Measurements from ENCODE around the gene MLKL.
"Not testable (repeated sequence)": the region's sequence is repeated elsewhere in the genome, so short reads cannot be mapped to it uniquely, and the experiment has no call there.

Gene MLKL

DNA sequence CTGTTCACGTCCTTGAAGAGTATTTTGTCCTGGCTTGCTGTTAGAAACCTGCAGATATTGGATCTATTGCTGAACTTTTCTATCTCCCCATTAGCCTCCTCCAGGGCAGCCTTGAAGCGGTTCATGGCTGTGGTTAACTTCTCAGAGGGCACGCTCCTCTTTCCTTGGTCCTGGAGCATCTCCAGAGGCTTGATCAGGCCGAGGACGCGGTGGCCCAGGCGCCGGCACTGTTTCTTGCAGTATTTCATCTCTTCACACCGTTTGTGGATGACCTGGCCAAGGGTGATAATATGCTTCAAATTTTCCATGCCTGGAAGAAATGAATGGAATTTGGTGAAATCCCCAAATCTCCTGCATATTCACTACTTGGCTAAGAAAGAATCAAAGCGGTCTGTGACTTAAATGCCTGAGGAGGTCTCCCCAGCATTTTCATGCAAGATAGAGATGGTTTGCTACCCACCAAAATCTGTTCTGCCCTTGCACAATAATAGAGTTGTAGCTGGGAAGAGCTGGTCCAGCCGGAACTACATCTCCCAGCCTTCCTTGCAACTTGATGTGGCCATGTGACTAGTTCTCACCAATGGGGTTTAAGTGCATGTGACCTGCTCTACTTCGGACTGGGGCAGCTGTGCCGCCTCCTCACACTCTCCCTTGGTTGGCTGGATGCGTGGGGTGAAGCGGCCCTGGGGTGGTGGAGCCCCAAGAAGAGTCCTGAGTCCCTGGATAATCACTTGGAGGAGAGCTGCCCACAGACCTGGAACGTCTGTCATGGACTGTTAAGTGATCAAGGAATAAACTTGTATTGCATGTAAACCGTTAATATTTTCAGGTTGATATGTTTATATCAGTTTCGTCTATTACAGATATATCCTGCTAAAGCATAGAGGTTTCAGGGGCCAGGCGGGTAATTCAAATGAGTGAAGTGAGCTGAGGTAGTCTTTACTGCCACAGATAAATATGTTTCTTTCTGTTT, 4.9 kb downstream of the MLKL start:
- peak; percentile 90 for DNase-seq

DNA sequence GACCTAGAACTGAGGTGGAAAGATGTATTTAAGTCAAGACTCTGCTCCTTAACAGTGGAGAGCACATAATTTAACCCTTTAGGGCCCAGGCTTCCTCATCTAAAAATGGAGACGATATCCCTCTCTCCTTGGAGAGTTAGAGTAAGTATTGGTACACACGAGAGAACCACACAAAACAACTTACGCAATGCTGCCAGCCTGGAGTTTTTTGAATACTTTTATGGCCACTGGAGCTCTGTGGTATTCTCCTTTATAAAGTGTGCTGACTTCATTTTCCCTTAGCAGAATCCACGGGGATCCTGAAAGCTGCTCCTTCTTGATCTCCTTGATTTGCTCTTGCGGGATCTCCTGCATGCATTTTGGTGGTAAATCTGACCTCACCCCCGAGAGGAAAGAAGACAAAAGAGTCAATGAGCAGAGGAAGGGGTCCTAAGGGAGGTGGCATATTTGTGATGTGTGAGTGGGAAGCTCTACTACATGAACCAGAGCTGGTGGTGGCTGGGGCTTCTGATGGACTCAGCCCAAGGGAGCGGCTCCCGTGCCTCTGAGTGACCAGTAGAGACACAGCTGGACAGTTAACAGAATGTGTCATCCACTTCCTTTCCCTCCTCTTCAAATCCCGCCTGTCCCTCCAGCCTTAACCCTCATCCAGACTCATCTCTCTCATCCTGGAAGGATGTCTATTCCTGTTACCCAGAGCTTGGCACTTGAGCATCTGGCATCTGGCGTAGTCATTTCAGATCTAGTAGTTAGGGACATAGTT, 9.4 kb downstream of the MLKL start:
- DNase-seq, result no peak

DNA sequence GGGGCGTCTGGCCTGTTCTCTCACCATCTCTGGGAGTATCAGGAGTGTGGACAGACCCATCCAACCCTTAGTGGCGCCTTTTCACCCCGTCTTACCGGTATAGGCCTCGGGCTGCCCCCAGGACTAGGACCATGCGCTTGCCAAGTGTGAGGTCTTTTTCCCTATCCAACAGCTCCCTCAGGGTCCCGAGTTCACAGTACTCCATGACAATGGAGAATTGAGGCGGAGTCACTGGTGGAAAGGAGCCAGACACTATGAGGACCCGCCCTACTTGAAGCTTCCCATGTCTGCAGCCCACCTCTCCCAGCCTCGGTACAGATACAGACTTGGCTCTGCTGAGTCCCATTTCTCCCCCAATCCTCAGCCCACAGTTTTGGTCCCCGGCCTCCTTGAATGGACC, 18.1 kb downstream of the MLKL start:
- DNase-seq, result no peak

DNA sequence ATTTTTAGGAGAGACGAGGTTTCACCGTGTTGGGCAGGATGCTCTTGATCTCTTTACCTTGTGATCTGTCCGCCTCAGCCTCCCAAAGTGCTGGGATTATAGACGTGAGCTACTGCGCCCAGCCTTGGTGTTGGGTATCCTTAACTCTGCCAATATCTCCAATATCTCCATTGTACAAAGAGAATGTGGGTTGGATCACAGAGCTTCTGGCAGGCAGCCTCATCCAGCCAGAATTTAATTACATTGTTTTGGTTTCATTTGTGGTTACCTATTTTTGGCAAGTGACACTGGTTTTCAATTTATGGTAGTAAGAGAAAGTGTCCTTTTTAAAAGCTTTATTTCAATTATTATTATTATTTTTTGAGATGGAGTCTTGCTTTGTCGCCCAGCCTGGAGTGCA, 20.0 kb downstream of the MLKL start:
- DNase-seq, result no peak

GRCh38 chr16:74679983-74680382, 20.7 kb downstream of the MLKL start:
- DNase-seq, result no peak

GRCh38 chr16:74677868-74678267, 22.8 kb downstream of the MLKL start:
- no peak for DNase-seq

- no peak for DNase-seq
Observed at GRCh38 chr16:74673876-74674275, 26.8 kb downstream of the MLKL start.

- not testable (repeated sequence) for DNase-seq
Observed at GRCh38 chr16:74668877-74669276, 31.8 kb downstream of the MLKL start.

DNA sequence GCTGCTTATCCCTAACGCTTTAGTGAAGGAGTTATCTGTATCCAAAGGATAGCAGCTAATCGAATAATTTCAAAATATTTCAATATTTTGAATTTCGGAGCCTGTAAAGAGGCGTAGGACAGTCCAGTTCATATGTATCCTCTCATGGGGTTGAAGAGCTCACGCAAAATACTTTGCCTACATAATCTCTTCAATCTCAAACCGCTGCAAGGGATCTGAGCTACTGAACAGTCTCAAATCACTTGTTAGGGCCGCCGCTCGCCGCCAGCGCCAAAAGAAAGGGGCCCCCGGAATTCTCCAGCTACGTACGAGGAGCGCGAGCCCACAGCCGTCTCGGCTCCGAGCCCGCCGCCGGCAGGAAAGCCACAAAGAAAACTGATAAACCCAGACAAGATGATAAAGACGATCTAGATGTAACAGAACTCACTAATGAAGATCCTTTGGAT, 33.4 kb downstream of the MLKL start:
- peak; percentile 53 for DNase-seq

GRCh38 chr16:74666425-74667254, 34.0 kb downstream of the MLKL start, which contains the start of gene RFWD3:
TSS of gene RFWD3 (minus strand) at chr16:74666877. CDS start at chr16:74661449, 5,428 bp downstream.
- peak; percentile 98 for DNase-seq

DNA sequence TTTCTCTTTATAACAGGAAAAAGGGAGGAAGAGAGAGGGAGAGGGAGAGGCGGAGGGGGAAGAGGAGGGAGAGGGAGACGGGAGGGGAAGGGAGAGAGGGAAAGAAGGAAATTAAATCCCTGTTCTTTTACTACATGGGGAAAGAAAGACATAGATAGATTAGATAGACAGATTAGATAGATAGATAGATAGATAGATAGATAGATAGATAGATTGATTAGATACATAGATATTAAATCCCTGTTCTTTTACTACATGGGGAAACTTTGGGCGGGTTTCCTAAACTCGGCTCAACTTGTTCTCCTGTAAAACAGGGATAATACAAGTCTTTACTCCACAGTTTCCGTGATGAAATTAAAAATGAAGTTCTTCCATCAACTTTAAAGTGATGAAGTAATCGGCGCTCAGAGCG, 34.6 kb downstream of the MLKL start:
- no peak for DNase-seq

- no peak for DNase-seq
Observed at GRCh38 chr16:74661064-74661463, 39.6 kb downstream of the MLKL start.

DNA sequence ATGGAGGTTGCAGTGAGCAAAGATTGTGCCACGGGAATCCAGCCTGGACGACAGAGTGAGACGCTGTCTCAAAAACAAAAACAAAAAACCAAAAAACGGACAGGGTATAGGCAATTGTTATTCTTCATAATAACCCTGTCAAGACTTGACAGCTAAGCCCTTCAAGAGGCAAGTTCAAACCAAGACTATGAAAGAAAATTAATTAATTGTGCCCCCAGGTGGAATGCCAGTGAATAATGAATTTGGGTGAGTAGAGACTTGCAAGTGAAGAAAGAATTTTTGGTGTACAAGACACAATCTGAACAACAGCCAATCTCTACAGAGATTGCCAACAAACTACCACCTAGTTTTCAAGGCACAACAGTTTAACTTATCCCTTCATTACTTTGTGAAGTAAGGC, 40.3 kb downstream of the MLKL start:
- no peak for DNase-seq

- DNase-seq, result no peak
Observed at GRCh38 chr16:74659041-74659440, 41.6 kb downstream of the MLKL start.

GRCh38 chr16:74657870-74658642, 42.6 kb downstream of the MLKL start:
- DNase-seq, result no peak

GRCh38 chr16:74654536-74655050, 46.1 kb downstream of the MLKL start:
- no peak for DNase-seq

DNA sequence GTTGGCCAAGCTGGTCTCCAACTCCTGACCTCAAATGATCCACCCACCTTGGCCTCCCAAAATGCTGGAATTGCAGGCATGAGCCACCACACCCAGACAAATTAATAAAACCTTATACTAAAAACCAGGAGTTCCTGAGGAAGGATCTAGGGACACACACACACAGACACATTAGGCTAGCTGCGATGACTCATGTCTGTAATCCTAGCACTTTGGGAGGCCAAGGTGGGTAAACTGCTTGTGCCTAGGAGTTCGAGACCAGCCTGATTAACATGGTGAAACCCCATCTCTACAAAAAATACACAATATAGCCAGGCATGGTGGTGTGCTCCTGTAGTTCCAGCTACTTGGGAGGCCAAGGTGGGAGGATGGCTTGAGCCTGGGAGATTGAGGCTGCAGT, 47.8 kb downstream of the MLKL start:
- DNase-seq, result not testable (repeated sequence)

DNA sequence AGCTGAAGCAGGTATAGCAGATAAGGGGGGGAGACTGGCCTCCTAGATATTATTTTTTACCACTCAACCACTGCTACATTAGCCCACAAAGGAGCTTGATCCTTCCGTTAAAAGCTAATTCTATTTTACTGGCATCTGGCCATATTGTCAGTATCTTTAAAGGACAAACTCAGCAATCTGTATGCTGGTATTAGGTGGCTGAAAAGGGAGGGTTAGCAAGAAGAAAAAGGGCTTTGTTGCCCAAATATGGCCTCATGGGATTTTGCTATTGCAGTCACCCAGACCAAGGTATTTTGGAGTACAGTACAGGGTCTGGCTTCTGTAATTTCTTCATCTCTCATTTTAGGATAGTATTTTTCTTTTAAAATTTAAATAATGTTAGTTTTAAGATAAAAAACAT, 48.4 kb downstream of the MLKL start:
- no peak for DNase-seq

GRCh38 chr16:74651841-74652240, 48.8 kb downstream of the MLKL start:
- no peak for DNase-seq

DNA sequence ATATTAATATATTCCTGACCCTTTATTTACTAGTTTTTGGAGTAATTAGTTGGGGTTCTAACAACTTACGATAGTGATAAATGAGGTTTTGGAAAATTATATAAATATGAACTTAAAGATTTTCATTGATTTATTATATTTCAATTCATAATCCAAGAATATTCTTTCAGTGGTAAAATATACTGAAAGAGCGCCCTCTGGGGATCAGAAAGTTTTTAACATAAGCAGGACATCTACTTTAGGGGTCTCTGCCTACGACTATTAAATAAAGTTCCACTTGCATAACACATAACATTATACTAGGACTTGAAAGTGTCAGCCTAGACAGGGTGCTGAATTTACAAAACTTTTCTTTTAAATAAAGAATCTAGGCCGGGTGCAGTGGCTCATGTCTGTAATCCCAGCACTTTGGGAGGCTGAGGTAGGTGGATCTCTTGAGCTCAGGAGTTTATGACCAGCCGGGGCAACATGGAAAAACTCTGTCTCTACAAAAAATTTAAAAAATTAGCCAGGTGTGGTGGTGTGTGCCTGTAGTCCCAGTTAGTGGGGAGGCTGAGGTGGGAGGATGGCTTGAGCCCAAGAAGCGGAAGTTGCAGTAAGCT, 49.6 kb downstream of the MLKL start:
- no peak for DNase-seq

- DNase-seq, result no peak
Observed at GRCh38 chr16:74649839-74650504, 50.7 kb downstream of the MLKL start.

Data from activated CD4-positive, alpha-beta T cell treated with anti-CD3 and anti-CD28 coated beads, Interleukin-2, Interleukin-6, amounts not matched to agents 100 ng/mL and 50 ng/mL, durations not matched to agents 16 hours and 8 hours (primary cell).